Astrocyte (in vitro differentiated cells and primary cell): Measurements from ENCODE around the gene CCDC142. TPM values are rescaled to one million over a fixed set of nuclear protein-coding genes. Genes with fewer than 3 reads are reported as not detected.
A peak's percentile ranks its signal among the peaks of the same experiment; 100 is the strongest.
"Not testable (repeated sequence)": the region's sequence is repeated elsewhere in the genome, so short reads cannot be mapped to it uniquely, and the experiment has no call there.

Experiments used
- DNase-seq: peaks from one replicate; pipeline ENCODE4 v3.0.0-alpha.2; 2010; ENCODE audit warnings: low read depth
- FAIRE-seq: peaks from 2 replicates; lab custom pipeline; 2011; peaks lifted over from hg19 to GRCh38; lab: Jason Lieb, UNC
- H2AFZ ChIP-seq: 2 replicates; pipeline ENCODE4 v1.6.0; 2012; ENCODE audit warnings: low read depth, low read length, inconsistent platforms
- H3K27ac ChIP-seq: 2 replicates; pipeline ENCODE4 v1.5.1; 2011; ENCODE audit warnings: low read depth, low read length, inconsistent platforms
- H3K27me3 ChIP-seq: 2 replicates; pipeline ENCODE4 v1.6.0; 2011; ENCODE audit warnings: low read length, inconsistent platforms; ENCODE audit not compliant: insufficient read depth
- H3K36me3 ChIP-seq: 2 replicates; pipeline ENCODE4 v1.5.1; 2011; ENCODE audit warnings: low read length, inconsistent platforms; ENCODE audit not compliant: insufficient read depth
- H3K4me1 ChIP-seq: 2 replicates; pipeline ENCODE4 v1.5.1; 2011; ENCODE audit warnings: low read length, inconsistent platforms; ENCODE audit not compliant: insufficient read depth
- H3K4me2 ChIP-seq: 2 replicates; pipeline ENCODE4 v1.6.0; 2012; ENCODE audit warnings: low read length, inconsistent platforms
- H3K4me3 ChIP-seq: 2 replicates; pipeline ENCODE4 v1.5.1; 2011; ENCODE audit warnings: low read depth, mild to moderate bottlenecking, low read length, inconsistent platforms; ENCODE audit not compliant: insufficient read depth
- H3K79me2 ChIP-seq: 2 replicates; pipeline ENCODE4 v1.6.0; 2012; ENCODE audit warnings: mild to moderate bottlenecking, low read length, inconsistent platforms; ENCODE audit not compliant: insufficient read depth
- H3K9ac ChIP-seq: 2 replicates; pipeline ENCODE4 v1.6.0; 2012; ENCODE audit warnings: mild to moderate bottlenecking, low read length, inconsistent platforms
- H3K9me3 ChIP-seq: 2 replicates; pipeline ENCODE4 v1.5.1; 2012; ENCODE audit warnings: low read depth, mild to moderate bottlenecking, low read length, inconsistent platforms; ENCODE audit not compliant: insufficient read depth
- H4K20me1 ChIP-seq: 2 replicates; pipeline ENCODE4 v1.6.0; 2012; ENCODE audit warnings: low read length, inconsistent platforms; ENCODE audit not compliant: insufficient read depth
- H3K27ac Mint-ChIP-seq: one replicate; pipeline ENCODE4 v1.8.0; 2021; ENCODE audit warnings: mild to moderate bottlenecking, mixed read lengths; ENCODE audit not compliant: unreplicated experiment
- H3K27me3 Mint-ChIP-seq: one replicate; pipeline ENCODE4 v1.8.0; 2021; ENCODE audit warnings: low read depth, mixed read lengths; ENCODE audit not compliant: unreplicated experiment
- H3K36me3 Mint-ChIP-seq: one replicate; pipeline ENCODE4 v1.8.0; 2021; ENCODE audit warnings: low read depth, mixed read lengths; ENCODE audit not compliant: unreplicated experiment
- H3K4me1 Mint-ChIP-seq: one replicate; pipeline ENCODE4 v1.8.0; 2021; ENCODE audit warnings: low read depth, mixed read lengths; ENCODE audit not compliant: unreplicated experiment
- H3K4me3 Mint-ChIP-seq: one replicate; pipeline ENCODE4 v1.8.0; 2021; ENCODE audit warnings: mild to moderate bottlenecking, moderate library complexity, mixed read lengths; ENCODE audit not compliant: unreplicated experiment
- H3K9me3 Mint-ChIP-seq: one replicate; pipeline ENCODE4 v1.8.0; 2021; ENCODE audit warnings: mild to moderate bottlenecking, mixed read lengths; ENCODE audit not compliant: unreplicated experiment
- CTCF ChIP-seq: IDR thresholded peaks from 2 replicates; pipeline ENCODE4 v1.5.1; 2011; ENCODE audit warnings: low read depth, mild to moderate bottlenecking, inconsistent platforms, low read length, moderate library complexity; ENCODE audit not compliant: insufficient read depth
- EZH2 ChIP-seq: IDR thresholded peaks from 2 replicates; pipeline ENCODE4 v1.6.1; 2012; ENCODE audit warnings: mild to moderate bottlenecking, low read length, inconsistent platforms; ENCODE audit not compliant: insufficient read depth
- total RNA-seq: library from RNA; stranded (reverse); gene quantifications from 2 replicates; pipeline ENCODE4 v1.2.1, GENCODE V29; 2021

CCDC142 gene
- total RNA-seq, 1 donor from 2014 or later = 11.2 TPM

- DNase-seq (no peak), FAIRE-seq (no peak)
- Mint-ChIP-seq H3K9me3 (no peaks in the 10 kb centered on the region), H3K27ac (peak overlapping the region; percentile 98), H3K4me1 (peaks cover 7% of the 10 kb centered on the region), H3K36me3 (peaks cover 13% of the 10 kb centered on the region), H3K27me3 (no peaks in the 10 kb centered on the region), H3K4me3 (peak overlapping the region; percentile 96)
- Histone ChIP-seq H2AFZ (peak overlapping the region; percentile 94), H3K27me3 (no peaks in the 10 kb centered on the region), H3K27ac (peak overlapping the region; percentile 83), H3K79me2 (peaks cover 4% of the 10 kb centered on the region), H3K9me3 (no peaks in the 10 kb centered on the region), H3K4me3 (peak overlapping the region; percentile 96), H3K9ac (peak overlapping the region; percentile 91), H3K4me2 (peak overlapping the region; percentile 95), H4K20me1 (no peaks in the 10 kb centered on the region), H3K4me1 (peaks cover 15% of the 10 kb centered on the region), H3K36me3 (peaks cover 7% of the 10 kb centered on the region)
- no peak for TF ChIP-seq EZH2
These were observed 11.3 kb downstream of the CCDC142 start for GRCh38 chr2:74471332-74472065.

GRCh38 chr2:74470742-74471141 lies 12.1 kb downstream of the CCDC142 start:
- H2AFZ ChIP-seq, H4K20me1 ChIP-seq, H3K27me3 Mint-ChIP-seq, FAIRE-seq, H3K9me3 Mint-ChIP-seq, H3K4me2 ChIP-seq, H3K4me3 ChIP-seq, H3K9ac ChIP-seq, DNase-seq, H3K36me3 ChIP-seq, H3K79me2 ChIP-seq, H3K9me3 ChIP-seq, H3K27me3 ChIP-seq, H3K27ac ChIP-seq, H3K4me1 Mint-ChIP-seq: not testable (repeated sequence)
- peak overlapping the region; percentile 76 for H3K4me3 Mint-ChIP-seq
- peaks cover 15% of the 10 kb centered on the region for H3K4me1 ChIP-seq
- H3K27ac Mint-ChIP-seq = peak overlapping the region; percentile 81
- H3K36me3 Mint-ChIP-seq = peaks cover 13% of the 10 kb centered on the region

- H2AFZ ChIP-seq = peak overlapping the region; percentile 90
- H4K20me1 ChIP-seq = peaks cover 16% of the 10 kb centered on the region
- Mint-ChIP-seq H3K27ac (peak overlapping the region; percentile 72), H3K4me3 (peak overlapping the region; percentile 96), H3K9me3 (no peaks in the 10 kb centered on the region), H3K4me1 (peaks cover 16% of the 10 kb centered on the region), H3K36me3 (peaks cover 3% of the 10 kb centered on the region), H3K27me3 (no peaks in the 10 kb centered on the region)
- H3K27me3 ChIP-seq = no peaks in the 10 kb centered on the region
- H3K9ac ChIP-seq = peak overlapping the region; percentile 92
- H3K4me2 ChIP-seq = peak overlapping the region; percentile 98
- H3K27ac ChIP-seq = peak overlapping the region; percentile 79
- H3K4me3 ChIP-seq = peak overlapping the region; percentile 90
- TF ChIP-seq EZH2 (no peak), CTCF (no peak)
- peaks cover 4% of the 10 kb centered on the region for H3K36me3 ChIP-seq
- no peak for DNase-seq
- no peaks in the 10 kb centered on the region for H3K9me3 ChIP-seq
- H3K79me2 ChIP-seq = peaks cover 42% of the 10 kb centered on the region
- peaks cover 11% of the 10 kb centered on the region for H3K4me1 ChIP-seq
- FAIRE-seq = no peak
These were observed 18.4 kb downstream of the CCDC142 start for GRCh38 chr2:74464406-74464805.
